Testis (tissue), 3 donors: ENCODE data around the gene KRTAP23-1. TPM values are rescaled to one million over a fixed set of nuclear protein-coding genes. Genes with fewer than 3 reads are reported as not detected.

ENCODE experiments used
- DNase-seq: peaks from one replicate; pipeline ENCODE4 v3.0.0-alpha.2; 2019
- H3K27ac ChIP-seq, 2 donors: fragments of 200-600 bp; sonication (generic); one replicate each; pipeline ENCODE4 v1.5.1; 2019
- H3K27me3 ChIP-seq: fragments of 200-600 bp; sonication (generic); one replicate; pipeline ENCODE4 v1.5.1; 2019
- H3K36me3 ChIP-seq: fragments of 200-600 bp; sonication (generic); one replicate; pipeline ENCODE4 v1.5.1; 2017; ENCODE audit warnings: low read depth; ENCODE audit errors: missing control alignments
- H3K4me1 ChIP-seq: fragments of 200-600 bp; sonication (generic); one replicate; pipeline ENCODE4 v1.5.1; 2019
- H3K4me3 ChIP-seq, 2 donors: fragments of 200-600 bp; sonication (generic); one replicate each; pipeline ENCODE4 v1.5.1; 2017 to 2019
- H3K9me3 ChIP-seq: fragments of 200-600 bp; sonication (generic); one replicate; pipeline ENCODE4 v1.5.1; 2017
- CTCF ChIP-seq, 3 experiments: fragments of 450-650 bp in 2 of 3; fragments of 200-600 bp in 1 of 3; sonication (generic) in 1 of 3; IDR thresholded peaks; one replicate each; pipeline ENCODE4 v1.5.1; 2016 to 2019; ENCODE audit warnings: antibody characterized with exemption in 3 of 3, mild to moderate bottlenecking in 2 of 3, moderate library complexity in 1 of 3
- POLR2A ChIP-seq: fragments of 450-650 bp; IDR thresholded peaks from one replicate; pipeline ENCODE4 v1.6.1; 2017; ENCODE audit warnings: antibody characterized with exemption, mild to moderate bottlenecking, moderate library complexity
- WGBS, 2 donors: methylation state at CpG; one replicate each; pipeline ENCODE4 v1.1.5; 2018; 5-methylcytosine and 5-hydroxymethylcytosine counted together
- intact Hi-C: fragments of 100-400 bp; cut with DNase I; formaldehyde crosslinking; loops from one replicate; pipeline ENCODE4 v1.15.1; 2023; ENCODE audit warnings: low total_unique reads
- polyA plus RNA-seq: library from polyadenylated mRNA; stranded (reverse); fragments of 350-450 nt; fragmentation: Illumina TruSeq; extraction: RNeasy Lipid Tissue Mini Kit (QIAGEN cat#74804); gene quantifications from one replicate; pipeline ENCODE4 v1.2.3, GENCODE V29; 2014; ENCODE audit warnings: low read depth, low replicate concordance; ENCODE audit not compliant: insufficient read depth
- total RNA-seq, 2 donors: library from RNA; depleted of rRNA; stranded (reverse); fragments of >200 nt; gene quantifications; one replicate each; pipeline ENCODE4 v1.2.3, GENCODE V29; 2016

KRTAP23-1 gene
- total and polyA plus RNA-seq, 3 donors from 2014 or later = not detected

- intact Hi-C loops = no loop called here
- WGBS, 2 donors = 81 to 82% methylated on average over 5 of the region's 5 CpGs
- H3K27me3 ChIP-seq = no peaks in the 10 kb centered on the region
- H3K4me3 ChIP-seq = no peak within 1 kb of the TSS
- H3K27ac ChIP-seq = no peak within 1 kb of the TSS
- TF ChIP-seq CTCF (IDR thresholded peaks at IDR 0.05) (no peak), POLR2A (no peak)
- H3K9me3 ChIP-seq = no peaks in the 10 kb centered on the region
- H3K4me1 ChIP-seq = no peaks in the 10 kb centered on the region
- DNase-seq = no peak
- H3K36me3 ChIP-seq = no peaks in the 10 kb centered on the region
Measured at GRCh38 chr21:30372139-30372770, 23.8 kb upstream of the KRTAP23-1 start, which contains the start of gene KRTAP13-2. TSS of gene KRTAP13-2 (minus strand) at chr21:30372271. CDS start at chr21:30372213, 58 bp downstream.

- H3K4me1 ChIP-seq = no peaks in the 10 kb centered on the region
- H3K9me3 ChIP-seq = no peaks in the 10 kb centered on the region
- no peak for TF ChIP-seq CTCF (IDR thresholded peaks at IDR 0.05)
- TF ChIP-seq POLR2A = no peak
- WGBS, 2 donors = 56 to 60% methylated on average over 3 of the region's 3 CpGs
- no peak for DNase-seq
- no peaks in the 10 kb centered on the region for H3K36me3 ChIP-seq
- no peak overlapping the region for H3K27ac ChIP-seq
- H3K4me3 ChIP-seq = no peak overlapping the region
- H3K27me3 ChIP-seq = no peaks in the 10 kb centered on the region
- intact Hi-C loops = no loop called here
Measured at GRCh38 chr21:30355906-30356305, 7.5 kb upstream of the KRTAP23-1 start.

DNA sequence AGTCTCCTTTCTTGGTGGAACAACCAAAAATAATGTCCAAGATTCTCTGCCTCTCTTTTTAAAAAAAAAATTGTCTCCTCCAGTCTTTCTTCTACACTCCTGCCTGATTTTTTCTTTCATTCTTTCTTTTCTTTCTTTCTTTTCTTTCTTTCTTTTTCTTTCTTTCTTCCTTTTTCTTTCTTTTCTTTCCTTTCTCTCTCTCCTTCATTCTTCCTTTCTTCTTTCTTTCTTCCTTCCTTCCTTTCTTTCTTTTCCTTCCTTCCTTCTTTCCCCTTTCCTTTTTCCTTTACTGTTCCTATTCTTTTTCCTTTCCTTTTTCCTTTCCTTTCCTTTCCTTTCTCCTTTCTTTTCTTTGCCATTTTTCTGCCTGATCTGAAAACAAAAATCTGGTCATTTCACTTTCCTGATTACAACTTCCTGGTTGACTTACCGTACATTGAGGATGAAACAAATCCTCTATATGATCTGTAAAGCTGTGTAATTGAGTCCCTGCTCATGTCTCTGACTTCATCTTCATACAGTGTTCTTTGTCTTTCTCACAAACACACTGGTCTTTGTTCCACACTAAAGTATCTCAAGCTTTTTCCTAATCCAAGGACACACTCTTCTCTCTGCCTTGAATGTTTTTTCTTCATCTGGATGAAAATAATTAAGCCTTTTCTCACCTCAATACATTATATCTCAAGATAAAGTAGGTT lies 6.1 kb upstream of the KRTAP23-1 start:
- Histone ChIP-seq H3K27me3 (no peaks in the 10 kb centered on the region), H3K4me1 (no peaks in the 10 kb centered on the region), H3K36me3 (no peaks in the 10 kb centered on the region), H3K4me3 (no peak overlapping the region), H3K27ac (no peak overlapping the region), H3K9me3 (no peaks in the 10 kb centered on the region)
- intact Hi-C loops = no loop called here
- TF ChIP-seq CTCF (IDR thresholded peaks at IDR 0.05) (no peak), POLR2A (no peak)
- no peak for DNase-seq
- WGBS, 2 donors = 53 to 76% methylated on average over 1 of the region's 1 CpG

DNA sequence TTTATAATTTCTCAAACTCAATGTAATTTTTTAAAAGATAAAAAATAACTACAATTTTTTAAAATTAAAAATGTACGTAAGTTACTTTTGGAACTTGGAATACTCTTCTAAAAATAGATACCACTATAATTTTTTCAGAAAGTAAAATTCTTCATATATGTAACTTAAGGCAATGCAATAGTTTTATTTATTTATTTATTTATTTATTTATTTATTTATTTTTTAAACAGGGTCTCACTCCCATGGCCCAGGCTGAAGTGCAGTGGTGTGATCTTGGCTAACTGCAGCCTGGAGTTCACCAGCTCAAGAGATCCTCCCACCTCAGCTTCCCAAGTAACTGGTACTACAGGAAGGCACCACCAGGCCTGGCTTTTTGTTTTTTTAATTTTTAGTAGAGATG lies 3.1 kb upstream of the KRTAP23-1 start:
- intact Hi-C loops = no loop called here
- 90 to 92% methylated on average over 1 of the region's 1 CpG for WGBS, 2 donors
- H3K4me3 ChIP-seq = no peak overlapping the region
- no peak overlapping the region for H3K27ac ChIP-seq
- H3K9me3 ChIP-seq = no peaks in the 10 kb centered on the region
- DNase-seq = no peak
- H3K36me3 ChIP-seq = no peaks in the 10 kb centered on the region
- no peaks in the 10 kb centered on the region for H3K27me3 ChIP-seq
- TF ChIP-seq CTCF (IDR thresholded peaks at IDR 0.05) = no peak
- TF ChIP-seq POLR2A = no peak
- H3K4me1 ChIP-seq = no peaks in the 10 kb centered on the region

DNA sequence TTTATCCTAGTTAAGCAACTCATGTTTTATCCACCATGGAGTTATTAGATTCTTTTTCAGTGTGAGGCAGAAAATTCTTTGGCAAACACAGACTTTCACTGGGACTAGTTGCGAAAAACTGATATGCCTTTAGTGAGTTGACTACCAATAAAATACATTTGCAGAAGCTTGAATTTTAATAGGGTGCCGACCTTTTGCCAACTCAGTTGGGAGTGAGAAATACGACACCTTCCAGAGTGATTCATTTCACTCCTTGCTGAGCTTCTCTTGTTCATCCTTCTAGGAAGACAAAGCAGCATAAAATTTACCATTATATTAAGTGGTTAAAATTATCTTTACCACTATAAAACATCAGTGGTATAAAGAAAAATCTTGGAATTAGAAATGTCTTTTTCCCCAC lies 1.2 kb upstream of the KRTAP23-1 start:
- Histone ChIP-seq H3K9me3 (no peaks in the 10 kb centered on the region), H3K4me1 (no peaks in the 10 kb centered on the region), H3K27me3 (no peaks in the 10 kb centered on the region), H3K27ac (no peak overlapping the region), H3K4me3 (no peak overlapping the region), H3K36me3 (no peaks in the 10 kb centered on the region)
- no peak for TF ChIP-seq POLR2A
- no peak for TF ChIP-seq CTCF (IDR thresholded peaks at IDR 0.05)
- 59 to 60% methylated on average over 3 of the region's 3 CpGs for WGBS, 2 donors
- DNase-seq = no peak
- intact Hi-C loops = no loop called here
